Loucy (cell line): ENCODE results near the gene ALKBH8.

Experiments used
- H2AFZ ChIP-seq: fragments of 200-600 bp; sonication (generic); 2 replicates; pipeline ENCODE4 v1.6.0; 2016; ENCODE audit warnings: antibody characterized with exemption, mild to moderate bottlenecking, low read length, moderate library complexity
- H3F3A ChIP-seq: fragments of 200-600 bp; 2 replicates; pipeline ENCODE4 v1.6.0; 2016; ENCODE audit warnings: antibody characterized with exemption, low read depth, mild to moderate bottlenecking
- H3K27me3 ChIP-seq: fragments of 200-600 bp; sonication (generic); 2 replicates; pipeline ENCODE4 v1.6.1; 2014; ENCODE audit warnings: low read length, mild to moderate bottlenecking; ENCODE audit not compliant: insufficient read depth, poor library complexity, severe bottlenecking
- H3K36me3 ChIP-seq: fragments of 200-600 bp; sonication (generic); 2 replicates; pipeline ENCODE4 v1.6.1; 2016; ENCODE audit warnings: low read length; ENCODE audit not compliant: insufficient read depth
- H3K4me1 ChIP-seq: fragments of 200-600 bp; sonication (generic); 2 replicates; pipeline ENCODE4 v1.5.1; 2014; ENCODE audit warnings: low read length, mild to moderate bottlenecking; ENCODE audit not compliant: insufficient read depth, poor library complexity, severe bottlenecking
- H3K4me2 ChIP-seq: fragments of 200-600 bp; sonication (generic); 2 replicates; pipeline ENCODE4 v1.6.0; 2014; ENCODE audit warnings: antibody characterized with exemption, low read length, low read depth, mild to moderate bottlenecking; ENCODE audit not compliant: poor library complexity, severe bottlenecking
- H3K4me3 ChIP-seq: fragments of 200-600 bp; sonication (generic); 2 replicates; pipeline ENCODE4 v1.5.1; 2014; ENCODE audit warnings: low read length, mild to moderate bottlenecking, mixed read lengths; ENCODE audit not compliant: poor library complexity, severe bottlenecking
- H3K79me2 ChIP-seq: fragments of 200-600 bp; sonication (generic); 2 replicates; pipeline ENCODE4 v1.6.1; 2014; ENCODE audit warnings: low read length; ENCODE audit not compliant: insufficient read depth
- H3K9ac ChIP-seq: fragments of 200-600 bp; sonication (generic); 2 replicates; pipeline ENCODE4 v1.6.0; 2014; ENCODE audit warnings: mild to moderate bottlenecking, low read depth, low read length, moderate library complexity; ENCODE audit not compliant: poor library complexity, severe bottlenecking
- H3K9me2 ChIP-seq: fragments of 200-600 bp; sonication (generic); replicated peaks from 2 replicates; pipeline ENCODE4 v1.6.1; 2016; ENCODE audit warnings: low read depth, low read length, mixed read lengths
- H3K9me3 ChIP-seq: fragments of 200-600 bp; sonication (generic); 2 replicates; pipeline ENCODE4 v1.6.1; 2014; ENCODE audit warnings: mild to moderate bottlenecking, antibody characterized with exemption, low read length, low read depth; ENCODE audit not compliant: insufficient read depth
- H4K20me1 ChIP-seq: fragments of 200-600 bp; sonication (generic); 2 replicates; pipeline ENCODE4 v1.6.0; 2014; ENCODE audit warnings: antibody characterized with exemption, low read length, mild to moderate bottlenecking; ENCODE audit not compliant: insufficient read depth, poor library complexity, severe bottlenecking
- EZH2phosphoT487 ChIP-seq: fragments of 200-600 bp; IDR thresholded peaks from 2 replicates; pipeline ENCODE4 v1.6.1; 2018; ENCODE audit warnings: antibody characterized with exemption, mild to moderate bottlenecking, moderate library complexity, borderline replicate concordance
- TF ChIP-seq, protein P1 (sequence below): fragments of 200-600 bp; sonication (generic); conservative IDR thresholded peaks from 2 replicates; pipeline ENCODE4 v1.5.1; 2014; ENCODE audit warnings: mild to moderate bottlenecking, antibody characterized with exemption, low read length

The ALKBH8 gene

GRCh38 chr11:107573438-107573837 is 7.9 kb upstream of the ALKBH8 start:
- Histone ChIP-seq H4K20me1 (no peaks in the 10 kb centered on the region), H3K4me3 (no peak overlapping the region), H3K79me2 (no peaks in the 10 kb centered on the region), H3K4me1 (no peaks in the 10 kb centered on the region), H3K27me3 (peaks cover 10% of the 10 kb centered on the region), H3K9me3 (no peaks in the 10 kb centered on the region), H3K36me3 (no peaks in the 10 kb centered on the region), H3K4me2 (no peak overlapping the region), H3K9ac (no peak overlapping the region), H3K9me2 (no peaks in the 10 kb centered on the region), H2AFZ (no peak overlapping the region), H3F3A (no peaks in the 10 kb centered on the region)
- TF ChIP-seq, protein P1, sequence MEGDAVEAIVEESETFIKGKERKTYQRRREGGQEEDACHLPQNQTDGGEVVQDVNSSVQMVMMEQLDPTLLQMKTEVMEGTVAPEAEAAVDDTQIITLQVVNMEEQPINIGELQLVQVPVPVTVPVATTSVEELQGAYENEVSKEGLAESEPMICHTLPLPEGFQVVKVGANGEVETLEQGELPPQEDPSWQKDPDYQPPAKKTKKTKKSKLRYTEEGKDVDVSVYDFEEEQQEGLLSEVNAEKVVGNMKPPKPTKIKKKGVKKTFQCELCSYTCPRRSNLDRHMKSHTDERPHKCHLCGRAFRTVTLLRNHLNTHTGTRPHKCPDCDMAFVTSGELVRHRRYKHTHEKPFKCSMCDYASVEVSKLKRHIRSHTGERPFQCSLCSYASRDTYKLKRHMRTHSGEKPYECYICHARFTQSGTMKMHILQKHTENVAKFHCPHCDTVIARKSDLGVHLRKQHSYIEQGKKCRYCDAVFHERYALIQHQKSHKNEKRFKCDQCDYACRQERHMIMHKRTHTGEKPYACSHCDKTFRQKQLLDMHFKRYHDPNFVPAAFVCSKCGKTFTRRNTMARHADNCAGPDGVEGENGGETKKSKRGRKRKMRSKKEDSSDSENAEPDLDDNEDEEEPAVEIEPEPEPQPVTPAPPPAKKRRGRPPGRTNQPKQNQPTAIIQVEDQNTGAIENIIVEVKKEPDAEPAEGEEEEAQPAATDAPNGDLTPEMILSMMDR, result no peak
- TF ChIP-seq EZH2phosphoT487, result no peak

- H3K9ac ChIP-seq, result no peak overlapping the region
- H4K20me1 ChIP-seq, result no peaks in the 10 kb centered on the region
- H3K9me3 ChIP-seq, result no peaks in the 10 kb centered on the region
- H3K79me2 ChIP-seq, result peaks cover 3% of the 10 kb centered on the region; the same call in 1 of the 2 replicates
- no peak overlapping the region for H2AFZ ChIP-seq
- H3K4me1 ChIP-seq, result peaks cover 4% of the 10 kb centered on the region
- H3F3A ChIP-seq, result no peaks in the 10 kb centered on the region
- TF ChIP-seq, protein P1, result no peak
- no peak for TF ChIP-seq EZH2phosphoT487
- no peaks in the 10 kb centered on the region for H3K36me3 ChIP-seq
- no peak overlapping the region for H3K4me2 ChIP-seq
- peaks cover 10% of the 10 kb centered on the region for H3K27me3 ChIP-seq
- H3K9me2 ChIP-seq, result no peaks in the 10 kb centered on the region
- no peak overlapping the region for H3K4me3 ChIP-seq
These were observed 4.5 kb upstream of the ALKBH8 start for GRCh38 chr11:107570015-107570414.

- Histone ChIP-seq H3K27me3 (peaks cover 10% of the 10 kb centered on the region), H2AFZ (no peak overlapping the region), H3K79me2 (peaks cover 23% of the 10 kb centered on the region; the same call in 1 of the 2 replicates), H4K20me1 (no peaks in the 10 kb centered on the region), H3K36me3 (no peaks in the 10 kb centered on the region), H3F3A (no peaks in the 10 kb centered on the region), H3K9me3 (no peaks in the 10 kb centered on the region), H3K4me2 (no peak overlapping the region), H3K9me2 (no peaks in the 10 kb centered on the region), H3K4me1 (peaks cover 19% of the 10 kb centered on the region), H3K4me3 (no peak overlapping the region), H3K9ac (no peak overlapping the region)
- TF ChIP-seq EZH2phosphoT487, result no peak
- TF ChIP-seq, protein P1, result no peak
These were observed 2.3 kb upstream of the ALKBH8 start for GRCh38 chr11:107567739-107568335.
